ENCODE results near the gene USP5. TPM values are rescaled to one million over a fixed set of nuclear protein-coding genes. Genes with fewer than 3 reads are reported as not detected.
A peak's percentile ranks its signal among the peaks of the same experiment; 100 is the strongest.

USP5 gene
- total RNA-seq, 1 experiment from 2014 or later: 230 TPM

GRCh38 chr12:6826734-6827436, 25.1 kb upstream of the USP5 start:
- Mint-ChIP-seq H3K4me3 (ENCODE audit: unreplicated experiment) (peak overlapping the region; percentile 94), H3K36me3 (ENCODE audit: insufficient read depth, unreplicated experiment) (peaks cover 11% of the 10 kb centered on the region), H3K9me3 (ENCODE audit: unreplicated experiment) (no peaks in the 10 kb centered on the region), H3K4me1 (ENCODE audit: low read depth, unreplicated experiment) (peaks cover 14% of the 10 kb centered on the region), H3K27me3 (ENCODE audit: insufficient read depth, unreplicated experiment) (peaks cover 25% of the 10 kb centered on the region), H3K27ac (ENCODE audit: unreplicated experiment) (no peak overlapping the region)
- intact Hi-C loops (cut with micrococcal nuclease; ENCODE audit: unreplicated experiment): loop anchor here (5.0 kb wide), 2 partner anchors 210 to 255 kb away; no protein-coding TSS in a partner anchor
- CTCF ChIA-PET: interaction anchor here (0.6 to 2.2 kb wide), 4 partner anchors 8 to 67 kb away, joined by 3 to 7 read pairs (median 4); no protein-coding TSS in a partner anchor
- Histone ChIP-seq H3K4me1 (peaks cover 23% of the 10 kb centered on the region), H3K4me3 (ENCODE audit: low read depth, low read length) (no peak overlapping the region), H3K36me3 (ENCODE audit: control insufficient read depth, insufficient read depth, low read length) (no peaks in the 10 kb centered on the region; the same call in 1 of the 2 replicates), H3K27me3 (replicated peaks; ENCODE audit: control insufficient read depth, insufficient read depth, low read length) (no peaks in the 10 kb centered on the region; the same call in 1 of the 2 replicates), H3K9me3 (no peaks in the 10 kb centered on the region)
- BruUV-seq (replicated peaks): no TSS peak
- POLR2A ChIA-PET: interaction anchor here (0.9 to 1.0 kb wide), 2 partner anchors 63 to 73 kb away, joined by 3 read pairs; no protein-coding TSS in a partner anchor
- peak in 1 of 2 experiments; percentile 42 for DNase-seq
- no peak for TF ChIP-seq CTCF (IDR thresholded peaks at IDR 0.05; ENCODE audit: insufficient read depth in 1 of 2, low read depth in 1 of 2, low read length in 1 of 2, severe bottlenecking in 1 of 2, unreplicated experiment in 1 of 2)

- intact Hi-C loops (cut with micrococcal nuclease; ENCODE audit: unreplicated experiment): loop anchor here (5.0 kb wide), 2 partner anchors 210 to 255 kb away; no protein-coding TSS in a partner anchor
- Mint-ChIP-seq H3K9me3 (ENCODE audit: unreplicated experiment) (no peaks in the 10 kb centered on the region), H3K4me1 (ENCODE audit: low read depth, unreplicated experiment) (peaks cover 14% of the 10 kb centered on the region), H3K27ac (ENCODE audit: unreplicated experiment) (no peak overlapping the region), H3K27me3 (ENCODE audit: insufficient read depth, unreplicated experiment) (peaks cover 22% of the 10 kb centered on the region), H3K4me3 (ENCODE audit: unreplicated experiment) (peak overlapping the region; percentile 94), H3K36me3 (ENCODE audit: insufficient read depth, unreplicated experiment) (peaks cover 11% of the 10 kb centered on the region)
- peak; percentile 81 to 88 for DNase-seq
- no peaks in the 10 kb centered on the region; the same call in 1 of the 2 replicates for H3K36me3 ChIP-seq (ENCODE audit: control insufficient read depth, insufficient read depth, low read length)
- BruUV-seq (replicated peaks): no TSS peak
- no peaks in the 10 kb centered on the region for H3K9me3 ChIP-seq
- peaks cover 23% of the 10 kb centered on the region for H3K4me1 ChIP-seq
- H3K4me3 ChIP-seq (ENCODE audit: low read depth, low read length): no peak overlapping the region
- no peak for TF ChIP-seq CTCF (IDR thresholded peaks at IDR 0.05; ENCODE audit: insufficient read depth in 1 of 2, low read depth in 1 of 2, low read length in 1 of 2, severe bottlenecking in 1 of 2, unreplicated experiment in 1 of 2)
- ChIA-PET CTCF (interaction anchor here (0.5 to 2.4 kb wide), 6 partner anchors 8 to 74 kb away, joined by 3 to 8 read pairs (median 4); partner anchors contain the start of genes CDCA3, MLF2 and USP5), POLR2A (interaction anchor here (0.6 to 1.0 kb wide), 3 partner anchors 11 to 74 kb away, joined by 3 read pairs; no protein-coding TSS in a partner anchor)
- no peaks in the 10 kb centered on the region; the same call in 1 of the 2 replicates for H3K27me3 ChIP-seq (replicated peaks; ENCODE audit: control insufficient read depth, insufficient read depth, low read length)
Observed at GRCh38 chr12:6827437-6827911, 24.5 kb upstream of the USP5 start.

All from Caco-2 (cell line).